HEK293 (cell line): ENCODE results near the gene PTCRA.

Source experiments
- CTCF ChIP-seq: fragments of 450-650 bp; formaldehyde crosslinking; IDR thresholded peaks from 2 replicates; pipeline ENCODE4 v1.5.1; 2016; ENCODE audit warnings: missing biosample characterization, missing genetic modification characterization
- SP2 ChIP-seq: fragments of 450-650 bp; formaldehyde crosslinking; IDR thresholded peaks from 2 replicates; pipeline ENCODE4 v1.5.1; 2016; ENCODE audit warnings: missing biosample characterization, missing genetic modification characterization
- TCF7L2 ChIP-seq: IDR thresholded peaks from 2 replicates; pipeline ENCODE4 v1.6.1; 2011; ENCODE audit warnings: low read depth, mild to moderate bottlenecking, inconsistent platforms, low read length, moderate library complexity, borderline replicate concordance
- ZBTB8A ChIP-seq: fragments of 450-650 bp; formaldehyde crosslinking; IDR thresholded peaks from 2 replicates; pipeline ENCODE4 v1.5.1; 2016; ENCODE audit warnings: missing biosample characterization, missing genetic modification characterization
- ZNF24 ChIP-seq: fragments of 450-650 bp; formaldehyde crosslinking; IDR thresholded peaks from 2 replicates; pipeline ENCODE4 v1.5.1; 2016; ENCODE audit warnings: missing biosample characterization, missing genetic modification characterization
- ZNF791 ChIP-seq: fragments of 450-650 bp; formaldehyde crosslinking; IDR thresholded peaks from 2 replicates; pipeline ENCODE4 v1.5.1; 2016; ENCODE audit warnings: missing biosample characterization, missing genetic modification characterization
- ZNF843 ChIP-seq: fragments of 450-650 bp; formaldehyde crosslinking; IDR thresholded peaks from 2 replicates; pipeline ENCODE4 v1.5.1; 2016; ENCODE audit warnings: missing biosample characterization, missing genetic modification characterization
- TF ChIP-seq, protein P1 (sequence below): fragments of 450-650 bp; formaldehyde crosslinking; optimal IDR thresholded peaks from 2 replicates; pipeline ENCODE3; 2016; ENCODE audit warnings: missing biosample characterization, mild to moderate bottlenecking, missing genetic modification characterization

DNA sequence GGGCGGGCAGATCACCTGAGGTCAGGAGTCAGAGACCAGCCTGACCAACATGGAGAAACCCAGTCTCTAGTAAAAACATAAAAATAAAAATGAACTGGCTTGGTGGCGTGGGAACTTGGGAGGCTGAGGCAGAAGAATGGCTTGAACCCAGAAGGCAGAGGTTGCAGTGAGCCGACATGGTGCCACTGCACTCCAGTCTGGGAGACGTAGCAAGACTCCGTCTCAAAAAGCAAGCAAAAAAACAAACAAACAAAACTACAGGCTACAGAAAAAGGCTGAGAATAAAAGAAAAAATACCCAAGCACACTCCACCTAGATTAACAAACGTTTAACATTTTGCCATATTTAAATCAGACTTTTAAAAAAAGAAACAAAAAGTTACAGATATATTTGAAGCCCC is 5.9 kb downstream of the PTCRA start:
- TF ChIP-seq ZNF24 (tag by site-specific recombination) (no peak), CTCF (no peak), ZNF791 (tag by site-specific recombination) (no peak), TCF7L2 (no peak), ZNF843 (tag by site-specific recombination) (no peak), SP2 (tag by site-specific recombination) (no peak), ZBTB8A (no peak)
- TF ChIP-seq, protein P1, sequence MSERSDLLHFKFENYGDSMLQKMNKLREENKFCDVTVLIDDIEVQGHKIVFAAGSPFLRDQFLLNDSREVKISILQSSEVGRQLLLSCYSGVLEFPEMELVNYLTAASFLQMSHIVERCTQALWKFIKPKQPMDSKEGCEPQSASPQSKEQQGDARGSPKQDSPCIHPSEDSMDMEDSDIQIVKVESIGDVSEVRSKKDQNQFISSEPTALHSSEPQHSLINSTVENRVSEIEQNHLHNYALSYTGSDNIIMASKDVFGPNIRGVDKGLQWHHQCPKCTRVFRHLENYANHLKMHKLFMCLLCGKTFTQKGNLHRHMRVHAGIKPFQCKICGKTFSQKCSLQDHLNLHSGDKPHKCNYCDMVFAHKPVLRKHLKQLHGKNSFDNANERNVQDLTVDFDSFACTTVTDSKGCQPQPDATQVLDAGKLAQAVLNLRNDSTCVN (tag by site-specific recombination): no peak
